GM11168 (cell line): Measurements from ENCODE around the gene F2RL3.
"Not testable (repeated sequence)": the region's sequence is repeated elsewhere in the genome, so short reads cannot be mapped to it uniquely, and the experiment has no call there.

Experiments used
- in situ Hi-C: fragments of 300-500 bp; cut with MboI; formaldehyde crosslinking; loops from one replicate; pipeline ENCODE4 v1.12.0; 2022; ENCODE audit warnings: low sequenced_read_pairs; ENCODE audit not compliant: unreplicated experiment

F2RL3 gene

GRCh38 chr19:16915734-16916133 lies 26.9 kb downstream of the F2RL3 start:
- in situ Hi-C loops: loop anchor here (25.0 kb wide), 1 partner anchor 153 kb away; no protein-coding TSS in a partner anchor

- in situ Hi-C loops: loop anchor here (25.0 kb wide), 1 partner anchor 155 kb away; no protein-coding TSS in a partner anchor
Observed at GRCh38 chr19:16917401-16917800, 28.6 kb downstream of the F2RL3 start.

- in situ Hi-C loops: loop anchor here (25.0 kb wide), 1 partner anchor 157 kb away; no protein-coding TSS in a partner anchor
Observed at GRCh38 chr19:16919496-16919895, 30.7 kb downstream of the F2RL3 start.

- in situ Hi-C loops: loop anchor here (25.0 kb wide), 1 partner anchor 159 kb away; no protein-coding TSS in a partner anchor
Observed at GRCh38 chr19:16920816-16921529, 32.2 kb downstream of the F2RL3 start.

- in situ Hi-C loops: loop anchor here (25.0 kb wide), 1 partner anchor 160 kb away; no protein-coding TSS in a partner anchor
Observed at GRCh38 chr19:16921766-16922591, 33.2 kb downstream of the F2RL3 start.

GRCh38 chr19:16922592-16922934 lies 33.8 kb downstream of the F2RL3 start:
- in situ Hi-C loops: loop anchor here (25.0 kb wide), 1 partner anchor 160 kb away; no protein-coding TSS in a partner anchor

- in situ Hi-C loops: loop anchor here (25.0 kb wide), 1 partner anchor 161 kb away; no protein-coding TSS in a partner anchor
Observed at GRCh38 chr19:16922949-16923348, 34.1 kb downstream of the F2RL3 start.

- in situ Hi-C loops: no loop called here
Observed at GRCh38 chr19:16927883-16928282, 39.1 kb downstream of the F2RL3 start.

GRCh38 chr19:16928351-16928750 lies 39.6 kb downstream of the F2RL3 start:
- in situ Hi-C loops: no loop called here

- in situ Hi-C loops: no loop called here
Observed at GRCh38 chr19:16928916-16929315, 40.1 kb downstream of the F2RL3 start.

GRCh38 chr19:16930753-16931152 lies 42.0 kb downstream of the F2RL3 start:
- in situ Hi-C loops: no loop called here

- in situ Hi-C loops: no loop called here
Observed at GRCh38 chr19:16931306-16931705, 42.5 kb downstream of the F2RL3 start.

- in situ Hi-C loops: no loop called here
Observed at GRCh38 chr19:16934489-16934888, 45.7 kb downstream of the F2RL3 start.

GRCh38 chr19:16936901-16937300 lies 48.1 kb downstream of the F2RL3 start:
- in situ Hi-C loops: no loop called here

GRCh38 chr19:16937796-16938195 lies 49.0 kb downstream of the F2RL3 start:
- in situ Hi-C loops: not testable (repeated sequence)

GRCh38 chr19:16938211-16938610 lies 49.4 kb downstream of the F2RL3 start:
- in situ Hi-C loops: no loop called here

- in situ Hi-C loops: not testable (repeated sequence)
Observed at GRCh38 chr19:16940063-16940462, 51.3 kb downstream of the F2RL3 start.

- in situ Hi-C loops: no loop called here
Observed at GRCh38 chr19:16940626-16941025, 51.8 kb downstream of the F2RL3 start.
